Measurements from ENCODE around the gene FOSB.
"Not testable (repeated sequence)": the region's sequence is repeated elsewhere in the genome, so short reads cannot be mapped to it uniquely, and the experiment has no call there.

Gene FOSB

DNA sequence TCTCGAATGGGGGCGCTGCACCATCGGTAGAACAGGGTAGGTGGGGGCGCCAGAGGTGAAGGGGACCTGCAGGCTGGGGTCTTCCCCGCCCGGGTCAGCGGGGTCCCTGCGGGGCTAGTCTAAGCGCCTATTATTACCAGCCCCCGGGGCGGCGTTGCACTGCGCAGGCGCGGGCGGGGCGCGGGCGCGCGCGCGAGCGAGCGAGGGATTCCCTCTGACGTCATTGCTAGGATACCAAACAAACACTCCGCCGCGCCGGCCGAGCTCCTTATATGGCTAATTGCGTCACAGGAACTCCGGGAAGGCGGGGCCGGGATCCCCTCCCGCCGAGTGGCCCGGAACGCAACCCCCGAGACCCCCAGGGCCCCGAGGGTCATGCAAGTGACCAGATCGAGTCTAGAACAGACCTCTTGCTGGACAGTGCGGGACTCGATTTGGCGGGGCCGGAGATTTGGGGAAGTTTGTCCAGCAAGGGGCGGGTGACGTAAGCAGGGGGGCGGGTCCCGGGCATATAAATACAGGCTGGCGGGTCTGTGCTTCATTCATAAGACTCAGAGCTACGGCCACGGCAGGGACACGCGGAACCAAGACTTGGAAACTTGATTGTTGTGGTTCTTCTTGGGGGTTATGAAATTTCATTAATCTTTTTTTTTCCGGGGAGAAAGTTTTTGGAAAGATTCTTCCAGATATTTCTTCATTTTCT is at the start of gene FOSB:
TSS of gene FOSB (plus strand) at position 541 of the 703 bp plus-strand sequence. CDS start 591 bp downstream, outside the sequence.
- peak; percentile 91 for DNase-seq

DNA sequence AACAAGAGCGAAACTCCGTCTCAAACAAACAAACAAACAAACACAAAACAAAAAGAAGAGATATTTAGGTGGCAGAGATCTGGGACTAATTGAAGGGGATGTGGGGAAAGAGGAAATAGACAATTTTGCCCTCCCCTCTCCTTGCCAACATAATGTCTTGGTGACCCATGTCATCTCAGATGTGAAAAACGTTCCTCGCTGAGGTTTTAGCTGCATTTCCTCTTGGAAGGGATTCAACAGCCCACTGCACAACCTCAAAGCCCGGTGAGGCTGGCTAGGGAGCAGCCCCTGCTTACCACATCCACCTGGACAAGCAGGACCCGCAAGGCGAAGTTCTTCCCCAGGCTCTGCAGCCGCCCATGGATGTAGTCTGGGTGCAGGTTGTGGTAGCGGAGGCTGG is 49.0 kb upstream of the FOSB start:
- no peak for DNase-seq

DNA sequence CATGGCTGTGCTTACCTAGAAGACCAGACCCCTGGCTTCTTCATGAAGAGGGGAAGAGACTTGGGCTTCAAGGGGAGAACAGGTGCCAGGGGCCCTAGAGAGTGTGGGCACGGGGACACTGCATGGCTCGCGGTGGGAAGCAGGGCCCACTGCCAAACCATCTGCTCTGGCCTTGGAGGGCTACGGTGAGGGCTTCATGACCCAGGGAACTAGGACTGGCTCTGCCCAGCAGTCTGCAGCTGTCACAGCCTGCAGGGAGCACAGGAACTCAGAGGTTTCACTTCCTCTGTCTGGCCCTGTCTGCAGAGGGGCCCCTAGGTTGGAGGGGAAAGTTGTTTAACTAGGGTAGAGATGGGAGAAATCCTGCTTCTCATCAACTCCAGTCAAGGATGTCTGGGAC is 48.4 kb upstream of the FOSB start:
- DNase-seq, result no peak

GRCh38 chr19:45419895-45420294 is 47.9 kb upstream of the FOSB start:
- no peak for DNase-seq

DNA sequence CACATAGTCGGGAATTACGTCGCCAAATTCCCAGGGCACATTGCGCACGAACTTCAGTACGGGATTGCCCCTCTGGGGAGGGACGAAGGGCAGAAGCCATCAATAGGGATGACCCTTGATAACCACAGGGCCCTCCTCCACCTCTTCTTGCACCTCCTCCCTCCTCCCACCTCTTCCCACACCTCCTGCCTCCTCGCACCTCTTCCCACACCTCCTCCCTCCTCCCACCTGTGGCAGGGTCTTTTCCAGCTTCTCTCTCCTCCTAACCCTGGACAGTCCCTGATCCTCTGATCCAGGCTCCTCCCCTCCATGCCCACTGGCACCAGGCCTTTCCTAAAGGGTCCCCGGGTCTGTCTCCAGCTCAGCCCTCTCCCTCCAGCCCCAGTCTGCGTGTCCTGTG is 47.4 kb upstream of the FOSB start:
- no peak for DNase-seq

DNA sequence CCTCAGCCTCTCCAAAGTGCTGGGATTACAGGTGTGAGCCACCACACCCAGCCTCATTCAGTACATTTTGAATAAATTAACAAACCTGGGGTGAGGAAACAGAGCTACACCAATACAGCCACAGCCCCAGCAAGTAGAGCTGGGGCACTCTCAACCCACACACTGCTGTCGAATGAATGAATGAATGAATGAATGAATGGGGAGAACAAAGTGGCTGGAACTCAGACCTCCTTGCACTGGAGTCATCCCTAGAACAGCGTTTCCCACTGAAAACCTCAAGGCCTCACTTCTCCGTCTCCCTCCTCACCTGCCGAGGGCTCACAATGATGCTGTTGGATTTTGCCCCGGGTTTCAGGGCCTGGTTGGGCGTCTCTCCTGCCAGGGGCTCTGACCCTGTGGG is 46.9 kb upstream of the FOSB start:
- no peak for DNase-seq

- no peak for DNase-seq
Observed at GRCh38 chr19:45421947-45422498, 45.8 kb upstream of the FOSB start.

DNA sequence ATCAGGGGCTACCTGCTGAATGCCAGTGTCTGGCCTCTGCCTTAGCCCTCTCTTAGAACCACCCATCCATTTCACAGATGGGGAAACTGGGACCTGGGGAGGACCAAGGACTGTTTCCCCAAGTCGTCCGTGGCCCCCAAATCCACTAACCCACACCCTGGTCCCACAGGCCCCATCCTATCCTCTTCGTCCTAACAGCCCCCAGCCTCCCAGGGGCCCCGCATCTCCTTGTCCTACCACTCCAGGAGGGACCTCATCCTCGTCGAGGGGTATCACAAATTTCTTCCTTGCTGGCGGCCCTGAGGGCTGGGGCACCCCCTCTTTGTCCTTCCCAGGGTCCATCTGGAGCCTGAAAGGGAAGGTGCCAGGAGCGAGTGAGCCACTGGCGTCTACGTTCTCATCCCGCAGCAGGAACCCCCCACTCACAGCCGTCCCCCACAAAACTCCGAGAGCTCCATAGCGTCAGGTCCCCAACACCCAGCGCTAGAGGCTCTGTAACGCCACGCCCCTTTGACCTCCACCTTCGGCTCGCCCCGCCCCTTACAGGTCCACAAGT is 44.7 kb upstream of the FOSB start:
- no peak for DNase-seq

DNA sequence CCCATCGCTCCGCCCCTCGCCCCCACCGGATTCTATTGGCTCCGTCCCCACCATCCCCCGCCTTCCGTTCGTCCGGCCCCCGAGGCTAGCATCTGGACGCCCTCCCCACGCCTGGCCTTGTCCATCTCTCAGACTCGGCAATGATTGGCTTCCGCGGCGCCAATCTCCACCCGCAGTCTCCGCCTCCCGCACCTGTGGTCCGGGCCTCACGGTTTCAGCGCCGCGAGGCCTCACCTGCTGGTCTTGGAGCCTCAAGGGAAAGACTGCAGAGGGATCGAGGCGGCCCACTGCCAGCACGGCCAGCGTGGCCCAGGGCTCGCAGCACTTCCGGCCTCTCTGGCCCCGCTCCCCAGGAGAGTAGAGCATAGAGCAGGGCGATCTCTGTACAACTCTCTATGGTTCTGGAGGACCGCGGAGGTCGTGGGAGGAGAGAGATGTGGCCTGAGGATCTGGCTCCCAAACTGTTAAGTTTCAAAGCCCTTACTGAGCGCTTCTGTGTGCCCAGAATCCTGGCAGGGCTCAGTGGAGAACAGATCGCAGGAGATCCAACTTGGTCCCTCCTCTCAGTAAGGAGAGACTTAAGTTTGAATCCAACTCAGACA is 44.1 kb upstream of the FOSB start, which contains the start of gene ERCC1:
TSS of gene ERCC1 (minus strand) at position 329 of the 602 bp plus-strand sequence. CDS start 543 bp downstream, outside the sequence.
- peak; percentile 84 for DNase-seq

- DNase-seq, result peak; percentile 57
Observed at GRCh38 chr19:45424191-45425058, 43.4 kb upstream of the FOSB start.

GRCh38 chr19:45428384-45429231 is 39.2 kb upstream of the FOSB start:
- DNase-seq, result no peak

- DNase-seq, result not testable (repeated sequence)
Observed at GRCh38 chr19:45429896-45430295, 37.9 kb upstream of the FOSB start.

- not testable (repeated sequence) for DNase-seq
Observed at GRCh38 chr19:45431008-45431407, 36.8 kb upstream of the FOSB start.

DNA sequence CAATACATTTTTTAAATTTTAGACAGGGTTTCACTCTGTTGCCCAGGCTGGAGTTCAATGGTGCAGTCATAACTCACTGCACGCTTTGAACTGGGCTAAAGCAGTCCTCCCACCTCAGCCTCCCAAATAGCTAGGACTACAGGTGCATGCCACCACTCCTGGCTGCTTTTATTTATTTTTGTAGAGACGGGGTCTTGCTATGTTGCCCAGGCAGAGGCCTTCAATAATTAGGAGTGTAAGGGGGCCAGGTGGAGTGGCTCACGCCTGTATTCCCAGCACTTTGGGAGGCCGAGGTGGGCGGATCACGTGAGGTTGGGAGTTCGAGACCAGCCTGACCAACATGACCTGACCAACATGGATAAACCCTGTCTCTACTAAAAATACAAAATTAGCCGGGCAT is 35.3 kb upstream of the FOSB start:
- DNase-seq, result not testable (repeated sequence)

DNA sequence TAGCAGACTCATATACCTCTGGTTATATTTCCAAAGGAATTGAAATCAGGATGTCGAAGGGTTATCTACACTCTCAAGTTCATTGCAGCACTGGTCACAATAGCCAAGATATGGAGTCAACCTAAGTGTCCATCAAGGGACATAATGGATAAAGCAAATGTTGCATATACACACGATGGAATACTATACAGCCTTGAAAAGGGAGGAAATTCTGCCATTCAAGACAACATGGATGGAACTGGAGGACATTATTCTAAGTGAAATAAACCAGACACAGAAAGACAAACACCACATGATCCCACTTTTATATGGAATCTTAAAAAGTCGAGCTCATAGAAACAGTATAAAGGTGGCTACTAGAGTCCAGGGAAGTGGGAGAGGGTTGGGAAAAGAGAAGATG is 30.5 kb upstream of the FOSB start:
- no peak for DNase-seq

DNA sequence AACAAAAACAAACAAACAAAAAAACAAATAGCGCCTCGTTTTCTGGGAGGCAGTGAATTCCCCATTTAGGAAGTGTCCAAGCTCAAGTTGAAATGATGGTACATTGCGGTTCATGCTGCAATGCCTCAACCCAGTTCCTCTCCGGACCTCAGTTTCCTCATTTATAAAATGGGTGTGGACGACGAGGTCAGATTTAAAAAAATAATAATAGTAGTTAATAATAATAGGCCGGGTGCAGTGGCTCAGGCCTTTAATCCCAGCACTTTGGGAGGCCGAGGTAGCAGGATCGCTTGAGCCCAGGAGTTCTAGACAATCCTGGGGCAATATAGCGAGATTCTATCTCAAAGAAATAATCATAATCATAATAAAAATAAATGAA is 28.6 kb upstream of the FOSB start:
- no peak for DNase-seq

DNA sequence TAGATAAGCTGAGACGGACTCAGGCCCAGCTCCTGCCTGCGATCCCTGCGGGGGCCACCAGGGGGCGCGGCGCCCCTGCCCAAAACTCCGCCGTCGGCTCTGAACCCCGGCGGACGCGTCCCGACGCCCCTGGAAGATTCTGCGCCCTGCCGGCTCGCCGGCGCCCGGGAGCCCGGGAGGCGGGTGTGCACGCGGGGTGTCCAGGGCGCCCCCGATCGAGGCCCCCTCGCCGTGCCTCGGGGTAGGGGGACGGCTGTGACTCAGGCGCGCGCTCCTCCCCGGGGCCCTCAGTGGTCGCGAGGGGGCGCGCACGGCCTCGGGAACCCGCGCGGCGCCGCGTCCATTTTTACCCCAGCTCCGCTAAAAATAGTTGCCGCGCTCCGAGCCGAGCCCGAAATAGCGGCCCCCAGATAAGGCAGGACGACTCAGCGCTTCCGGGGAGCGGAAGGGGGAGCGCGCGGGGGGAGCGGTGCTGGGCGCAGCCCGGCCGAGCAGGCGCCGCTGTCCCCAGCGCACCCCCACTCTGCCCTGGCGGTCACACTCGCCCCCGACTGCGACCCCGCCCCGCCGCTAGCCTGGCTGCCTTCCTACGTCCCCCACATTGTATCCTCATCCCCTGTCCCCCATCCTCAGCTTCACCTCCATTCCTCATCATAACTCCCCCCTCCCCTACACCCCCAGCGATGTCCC is 28.1 kb upstream of the FOSB start:
- peak; percentile 88 for DNase-seq

- no peak for DNase-seq
Observed at GRCh38 chr19:45440259-45440638, 27.5 kb upstream of the FOSB start.

- DNase-seq, result no peak
Observed at GRCh38 chr19:45440873-45441654, 26.7 kb upstream of the FOSB start.

GRCh38 chr19:45442408-45442777 is 25.4 kb upstream of the FOSB start:
- no peak for DNase-seq
